ENCODE measurements around the gene COL27A1. TPM values are rescaled to one million over a fixed set of nuclear protein-coding genes. Genes with fewer than 3 reads are reported as not detected.

Gene COL27A1
- polyA plus RNA-seq, 2 of the 4 experiments (the other 2 are of a cell fraction), result 6.9 to 20.6 TPM

DNA sequence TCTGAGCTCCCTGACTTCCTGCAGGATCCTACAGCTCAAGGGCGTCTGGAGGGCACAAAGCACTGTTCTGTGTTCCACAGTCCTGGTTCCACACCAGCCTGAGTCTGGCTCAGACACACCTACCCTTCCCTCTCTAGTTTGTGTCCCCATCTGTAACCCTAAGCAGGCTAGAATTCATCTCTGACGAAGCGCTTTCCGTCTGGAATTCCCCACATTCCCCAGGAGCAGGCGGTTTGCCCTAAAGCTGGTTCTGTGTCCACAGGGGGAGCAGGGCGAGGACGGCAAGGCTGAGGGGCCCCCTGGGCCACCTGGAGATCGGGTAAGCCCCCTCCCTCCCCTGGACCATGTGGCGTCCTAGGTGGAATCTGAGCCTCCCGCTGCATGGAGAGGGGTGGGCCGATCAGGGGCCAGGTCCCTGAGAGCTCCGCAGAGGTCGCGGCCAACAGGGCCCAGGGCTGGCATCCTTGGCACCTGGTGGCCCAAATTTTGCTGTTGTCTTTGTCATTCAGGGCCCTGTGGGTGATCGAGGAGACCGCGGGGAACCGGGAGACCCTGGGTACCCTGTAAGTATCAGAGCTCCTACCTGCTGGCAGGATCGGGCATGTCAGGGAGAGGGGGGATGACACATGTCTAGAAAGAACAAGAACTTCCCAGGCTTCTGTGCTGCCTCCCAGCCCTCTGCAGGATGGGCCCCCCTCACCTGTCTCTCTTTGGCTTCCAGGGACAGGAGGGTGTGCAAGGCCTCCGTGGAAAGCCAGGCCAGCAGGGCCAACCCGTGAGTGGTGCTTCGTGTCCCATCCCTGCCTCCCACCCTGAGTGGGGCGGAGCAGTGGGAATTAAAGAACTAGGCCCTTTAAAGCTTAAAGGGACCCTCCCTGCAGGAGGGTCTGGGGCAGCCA is 133.1 kb downstream of the COL27A1 start:
- Histone ChIP-seq H3K4me1 (peaks cover 54% of the 10 kb centered on the region), H3K27ac (peak overlapping the region; percentile 70 to 88), H3K4me2 (peak overlapping the region; percentile 49), H3K9me3 (no peaks in the 10 kb centered on the region), H3K4me3 (no peak overlapping the region)
- WGBS (ENCODE audit: missing lambda C conversion rate), result 35% methylated on average over 21 of the region's 23 CpGs
- peak; percentile 39 for FAIRE-seq
- DNase-seq (ENCODE audit: low read depth in 1 of 2, low spot score in 1 of 2), result peak; percentile 56 to 73
- peak; percentile 70 to 84 for ATAC-seq
- POLR2A ChIA-PET, result interaction anchor here (0.9 to 1.0 kb wide), 2 partner anchors 9 to 206 kb away, joined by 3 read pairs; no protein-coding TSS in a partner anchor
- CTCF ChIA-PET, result interaction anchor here (0.6 to 10.0 kb wide), 16 partner anchors 9 to 632 kb away, joined by 3 to 191 read pairs (median 4); partner anchors contain the start of genes AMBP and COL27A1
- TF ChIP-seq POLR2AphosphoS2 (conservative IDR thresholded peaks at IDR 0.05; ENCODE audit: low read length) (no peak), KDM5A (IDR thresholded peaks at IDR 0.05) (no peak), TFCP2L1 (CRISPR knock-in tag; IDR thresholded peaks at IDR 0.05) (no peak), CEBPB (IDR thresholded peaks at IDR 0.05) (no peak), MAFK (IDR thresholded peaks at IDR 0.05; ENCODE audit: partially characterized antibody) (peak; percentile 29), EHMT2 (IDR thresholded peaks at IDR 0.05; ENCODE audit: low read depth) (no peak), HDAC2 (IDR thresholded peaks at IDR 0.05) (no peak), ZSCAN20 (CRISPR knock-in tag; IDR thresholded peaks at IDR 0.05) (no peak), EP300 (IDR thresholded peaks at IDR 0.05) (peak in 1 of 2 experiments; percentile 25; a peak in 1 of 5 replicates), EHF (CRISPR knock-in tag; IDR thresholded peaks at IDR 0.05) (no peak), KDM1A (IDR thresholded peaks at IDR 0.05; ENCODE audit: low read depth) (no peak), NFE2L2 (conservative IDR thresholded peaks at IDR 0.05; ENCODE audit: low read length) (0 out of 2 replicates have a peak, but pooled peaks have one; percentile 13), POLR2A (IDR thresholded peaks at IDR 0.05; ENCODE audit: low read length) (no peak), BHLHE40 (IDR thresholded peaks at IDR 0.05; ENCODE audit: low read depth, low read length) (no peak), NPAS2 (CRISPR knock-in tag; IDR thresholded peaks at IDR 0.05; ENCODE audit: borderline replicate concordance) (no peak), ZFP36 (IDR thresholded peaks at IDR 0.05; ENCODE audit: borderline replicate concordance, partially characterized antibody) (no peak), MAZ (IDR thresholded peaks at IDR 0.05; ENCODE audit: borderline replicate concordance, low read depth, low read length) (no peak), JUNB (IDR thresholded peaks at IDR 0.05) (no peak), ZC3H11A (IDR thresholded peaks at IDR 0.05) (no peak), RAD21 (conservative IDR thresholded peaks at IDR 0.05 in 1 of 2, IDR thresholded peaks at IDR 0.05 in 1 of 2) (peak in 1 of 2 experiments; percentile 18; a peak in 1 of 5 replicates), JUN (IDR thresholded peaks at IDR 0.05) (peak in 1 of 2 experiments; percentile 55; a peak in 1 of 5 replicates)
- TF ChIP-seq, protein P1, sequence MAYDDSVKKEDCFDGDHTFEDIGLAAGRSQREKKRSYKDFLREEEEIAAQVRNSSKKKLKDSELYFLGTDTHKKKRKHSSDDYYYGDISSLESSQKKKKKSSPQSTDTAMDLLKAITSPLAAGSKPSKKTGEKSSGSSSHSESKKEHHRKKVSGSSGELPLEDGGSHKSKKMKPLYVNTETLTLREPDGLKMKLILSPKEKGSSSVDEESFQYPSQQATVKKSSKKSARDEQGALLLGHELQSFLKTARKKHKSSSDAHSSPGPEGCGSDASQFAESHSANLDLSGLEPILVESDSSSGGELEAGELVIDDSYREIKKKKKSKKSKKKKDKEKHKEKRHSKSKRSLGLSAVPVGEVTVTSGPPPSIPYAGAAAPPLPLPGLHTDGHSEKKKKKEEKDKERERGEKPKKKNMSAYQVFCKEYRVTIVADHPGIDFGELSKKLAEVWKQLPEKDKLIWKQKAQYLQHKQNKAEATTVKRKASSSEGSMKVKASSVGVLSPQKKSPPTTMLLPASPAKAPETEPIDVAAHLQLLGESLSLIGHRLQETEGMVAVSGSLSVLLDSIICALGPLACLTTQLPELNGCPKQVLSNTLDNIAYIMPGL (CRISPR knock-in tag; IDR thresholded peaks at IDR 0.05; ENCODE audit: borderline replicate concordance), result no peak
- TF ChIP-seq, protein P2, sequence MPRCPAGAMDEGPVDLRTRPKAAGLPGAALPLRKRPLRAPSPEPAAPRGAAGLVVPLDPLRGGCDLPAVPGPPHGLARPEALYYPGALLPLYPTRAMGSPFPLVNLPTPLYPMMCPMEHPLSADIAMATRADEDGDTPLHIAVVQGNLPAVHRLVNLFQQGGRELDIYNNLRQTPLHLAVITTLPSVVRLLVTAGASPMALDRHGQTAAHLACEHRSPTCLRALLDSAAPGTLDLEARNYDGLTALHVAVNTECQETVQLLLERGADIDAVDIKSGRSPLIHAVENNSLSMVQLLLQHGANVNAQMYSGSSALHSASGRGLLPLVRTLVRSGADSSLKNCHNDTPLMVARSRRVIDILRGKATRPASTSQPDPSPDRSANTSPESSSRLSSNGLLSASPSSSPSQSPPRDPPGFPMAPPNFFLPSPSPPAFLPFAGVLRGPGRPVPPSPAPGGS (IDR thresholded peaks at IDR 0.05), result no peak
- TF ChIP-seq, protein P3, sequence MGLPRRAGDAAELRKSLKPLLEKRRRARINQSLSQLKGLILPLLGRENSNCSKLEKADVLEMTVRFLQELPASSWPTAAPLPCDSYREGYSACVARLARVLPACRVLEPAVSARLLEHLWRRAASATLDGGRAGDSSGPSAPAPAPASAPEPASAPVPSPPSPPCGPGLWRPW (IDR thresholded peaks at IDR 0.05), result no peak
- TF ChIP-seq, protein P4, sequence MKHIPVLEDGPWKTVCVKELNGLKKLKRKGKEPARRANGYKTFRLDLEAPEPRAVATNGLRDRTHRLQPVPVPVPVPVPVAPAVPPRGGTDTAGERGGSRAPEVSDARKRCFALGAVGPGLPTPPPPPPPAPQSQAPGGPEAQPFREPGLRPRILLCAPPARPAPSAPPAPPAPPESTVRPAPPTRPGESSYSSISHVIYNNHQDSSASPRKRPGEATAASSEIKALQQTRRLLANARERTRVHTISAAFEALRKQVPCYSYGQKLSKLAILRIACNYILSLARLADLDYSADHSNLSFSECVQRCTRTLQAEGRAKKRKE (CRISPR knock-in tag; IDR thresholded peaks at IDR 0.05; ENCODE audit: low read depth), result peak; percentile 96
- TF ChIP-seq, protein P5, sequence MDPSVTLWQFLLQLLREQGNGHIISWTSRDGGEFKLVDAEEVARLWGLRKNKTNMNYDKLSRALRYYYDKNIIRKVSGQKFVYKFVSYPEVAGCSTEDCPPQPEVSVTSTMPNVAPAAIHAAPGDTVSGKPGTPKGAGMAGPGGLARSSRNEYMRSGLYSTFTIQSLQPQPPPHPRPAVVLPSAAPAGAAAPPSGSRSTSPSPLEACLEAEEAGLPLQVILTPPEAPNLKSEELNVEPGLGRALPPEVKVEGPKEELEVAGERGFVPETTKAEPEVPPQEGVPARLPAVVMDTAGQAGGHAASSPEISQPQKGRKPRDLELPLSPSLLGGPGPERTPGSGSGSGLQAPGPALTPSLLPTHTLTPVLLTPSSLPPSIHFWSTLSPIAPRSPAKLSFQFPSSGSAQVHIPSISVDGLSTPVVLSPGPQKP (IDR thresholded peaks at IDR 0.05; ENCODE audit: low read depth, low read length), result no peak
- TF ChIP-seq, protein P6, sequence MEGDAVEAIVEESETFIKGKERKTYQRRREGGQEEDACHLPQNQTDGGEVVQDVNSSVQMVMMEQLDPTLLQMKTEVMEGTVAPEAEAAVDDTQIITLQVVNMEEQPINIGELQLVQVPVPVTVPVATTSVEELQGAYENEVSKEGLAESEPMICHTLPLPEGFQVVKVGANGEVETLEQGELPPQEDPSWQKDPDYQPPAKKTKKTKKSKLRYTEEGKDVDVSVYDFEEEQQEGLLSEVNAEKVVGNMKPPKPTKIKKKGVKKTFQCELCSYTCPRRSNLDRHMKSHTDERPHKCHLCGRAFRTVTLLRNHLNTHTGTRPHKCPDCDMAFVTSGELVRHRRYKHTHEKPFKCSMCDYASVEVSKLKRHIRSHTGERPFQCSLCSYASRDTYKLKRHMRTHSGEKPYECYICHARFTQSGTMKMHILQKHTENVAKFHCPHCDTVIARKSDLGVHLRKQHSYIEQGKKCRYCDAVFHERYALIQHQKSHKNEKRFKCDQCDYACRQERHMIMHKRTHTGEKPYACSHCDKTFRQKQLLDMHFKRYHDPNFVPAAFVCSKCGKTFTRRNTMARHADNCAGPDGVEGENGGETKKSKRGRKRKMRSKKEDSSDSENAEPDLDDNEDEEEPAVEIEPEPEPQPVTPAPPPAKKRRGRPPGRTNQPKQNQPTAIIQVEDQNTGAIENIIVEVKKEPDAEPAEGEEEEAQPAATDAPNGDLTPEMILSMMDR (IDR thresholded peaks at IDR 0.05), result no peak
- TF ChIP-seq, protein P7, sequence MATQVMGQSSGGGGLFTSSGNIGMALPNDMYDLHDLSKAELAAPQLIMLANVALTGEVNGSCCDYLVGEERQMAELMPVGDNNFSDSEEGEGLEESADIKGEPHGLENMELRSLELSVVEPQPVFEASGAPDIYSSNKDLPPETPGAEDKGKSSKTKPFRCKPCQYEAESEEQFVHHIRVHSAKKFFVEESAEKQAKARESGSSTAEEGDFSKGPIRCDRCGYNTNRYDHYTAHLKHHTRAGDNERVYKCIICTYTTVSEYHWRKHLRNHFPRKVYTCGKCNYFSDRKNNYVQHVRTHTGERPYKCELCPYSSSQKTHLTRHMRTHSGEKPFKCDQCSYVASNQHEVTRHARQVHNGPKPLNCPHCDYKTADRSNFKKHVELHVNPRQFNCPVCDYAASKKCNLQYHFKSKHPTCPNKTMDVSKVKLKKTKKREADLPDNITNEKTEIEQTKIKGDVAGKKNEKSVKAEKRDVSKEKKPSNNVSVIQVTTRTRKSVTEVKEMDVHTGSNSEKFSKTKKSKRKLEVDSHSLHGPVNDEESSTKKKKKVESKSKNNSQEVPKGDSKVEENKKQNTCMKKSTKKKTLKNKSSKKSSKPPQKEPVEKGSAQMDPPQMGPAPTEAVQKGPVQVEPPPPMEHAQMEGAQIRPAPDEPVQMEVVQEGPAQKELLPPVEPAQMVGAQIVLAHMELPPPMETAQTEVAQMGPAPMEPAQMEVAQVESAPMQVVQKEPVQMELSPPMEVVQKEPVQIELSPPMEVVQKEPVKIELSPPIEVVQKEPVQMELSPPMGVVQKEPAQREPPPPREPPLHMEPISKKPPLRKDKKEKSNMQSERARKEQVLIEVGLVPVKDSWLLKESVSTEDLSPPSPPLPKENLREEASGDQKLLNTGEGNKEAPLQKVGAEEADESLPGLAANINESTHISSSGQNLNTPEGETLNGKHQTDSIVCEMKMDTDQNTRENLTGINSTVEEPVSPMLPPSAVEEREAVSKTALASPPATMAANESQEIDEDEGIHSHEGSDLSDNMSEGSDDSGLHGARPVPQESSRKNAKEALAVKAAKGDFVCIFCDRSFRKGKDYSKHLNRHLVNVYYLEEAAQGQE (IDR thresholded peaks at IDR 0.05), result no peak

Measured in A549 (cell line).